ENCODE measurements around the gene GJD2.

Gene GJD2

GRCh38 chr15:34708422-34708821 lies 46.4 kb downstream of the GJD2 start:
- no peak overlapping the region for H3K4me3 ChIP-seq (ENCODE audit: control insufficient read depth, low read depth, low read length)
- TF ChIP-seq CTCF (IDR thresholded peaks at IDR 0.05; ENCODE audit: control insufficient read depth, insufficient read depth, low read depth, low read length, missing control alignments): peak; percentile 91
- DNase-seq (ENCODE audit: low read depth): no peak

- no peak for DNase-seq (ENCODE audit: low read depth)
- H3K4me3 ChIP-seq (ENCODE audit: control insufficient read depth, low read depth, low read length): no peak overlapping the region
- no peak for TF ChIP-seq CTCF (IDR thresholded peaks at IDR 0.05; ENCODE audit: control insufficient read depth, insufficient read depth, low read depth, low read length, missing control alignments)
Measured at GRCh38 chr15:34701536-34701935, 53.3 kb downstream of the GJD2 start.
